ENCODE results near the gene REV3L. TPM values are rescaled to one million over a fixed set of nuclear protein-coding genes. Genes with fewer than 3 reads are reported as not detected.

REV3L gene
- total RNA-seq, 1 donor from 2014 or later, result 22.2 TPM

DNA sequence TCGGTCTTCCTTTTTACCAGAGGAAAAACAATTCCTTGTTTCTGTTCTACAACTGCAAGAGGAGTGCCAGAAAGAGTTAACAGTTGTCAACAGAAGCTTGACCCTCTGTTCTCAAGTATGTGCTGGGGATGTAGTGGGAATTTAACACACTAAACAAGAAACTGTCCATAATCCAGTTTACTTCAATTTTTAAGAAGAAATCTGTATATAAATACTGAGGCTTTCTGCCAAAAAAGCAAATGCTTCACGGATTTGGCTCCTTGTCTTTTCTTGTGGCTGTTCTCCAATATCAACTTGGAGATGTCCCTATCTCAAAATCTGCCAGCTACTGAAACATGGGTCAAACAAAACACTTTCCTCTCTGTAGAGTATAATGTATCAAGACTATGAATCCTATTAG lies 26.8 kb downstream of the REV3L start:
- Mint-ChIP-seq H3K4me3 (no peak overlapping the region), H3K27me3 (ENCODE audit: low read depth) (no peaks in the 10 kb centered on the region), H3K36me3 (ENCODE audit: low read depth) (peaks cover 31% of the 10 kb centered on the region), H3K4me1 (no peaks in the 10 kb centered on the region), H3K27ac (ENCODE audit: unreplicated experiment) (no peak overlapping the region), H3K9me3 (peaks cover 22% of the 10 kb centered on the region)
- DNase-seq (ENCODE audit: low read depth, low spot score), result no peak
- TF ChIP-seq, protein P1, sequence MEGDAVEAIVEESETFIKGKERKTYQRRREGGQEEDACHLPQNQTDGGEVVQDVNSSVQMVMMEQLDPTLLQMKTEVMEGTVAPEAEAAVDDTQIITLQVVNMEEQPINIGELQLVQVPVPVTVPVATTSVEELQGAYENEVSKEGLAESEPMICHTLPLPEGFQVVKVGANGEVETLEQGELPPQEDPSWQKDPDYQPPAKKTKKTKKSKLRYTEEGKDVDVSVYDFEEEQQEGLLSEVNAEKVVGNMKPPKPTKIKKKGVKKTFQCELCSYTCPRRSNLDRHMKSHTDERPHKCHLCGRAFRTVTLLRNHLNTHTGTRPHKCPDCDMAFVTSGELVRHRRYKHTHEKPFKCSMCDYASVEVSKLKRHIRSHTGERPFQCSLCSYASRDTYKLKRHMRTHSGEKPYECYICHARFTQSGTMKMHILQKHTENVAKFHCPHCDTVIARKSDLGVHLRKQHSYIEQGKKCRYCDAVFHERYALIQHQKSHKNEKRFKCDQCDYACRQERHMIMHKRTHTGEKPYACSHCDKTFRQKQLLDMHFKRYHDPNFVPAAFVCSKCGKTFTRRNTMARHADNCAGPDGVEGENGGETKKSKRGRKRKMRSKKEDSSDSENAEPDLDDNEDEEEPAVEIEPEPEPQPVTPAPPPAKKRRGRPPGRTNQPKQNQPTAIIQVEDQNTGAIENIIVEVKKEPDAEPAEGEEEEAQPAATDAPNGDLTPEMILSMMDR (conservative IDR thresholded peaks at IDR 0.05), result no peak

DNA sequence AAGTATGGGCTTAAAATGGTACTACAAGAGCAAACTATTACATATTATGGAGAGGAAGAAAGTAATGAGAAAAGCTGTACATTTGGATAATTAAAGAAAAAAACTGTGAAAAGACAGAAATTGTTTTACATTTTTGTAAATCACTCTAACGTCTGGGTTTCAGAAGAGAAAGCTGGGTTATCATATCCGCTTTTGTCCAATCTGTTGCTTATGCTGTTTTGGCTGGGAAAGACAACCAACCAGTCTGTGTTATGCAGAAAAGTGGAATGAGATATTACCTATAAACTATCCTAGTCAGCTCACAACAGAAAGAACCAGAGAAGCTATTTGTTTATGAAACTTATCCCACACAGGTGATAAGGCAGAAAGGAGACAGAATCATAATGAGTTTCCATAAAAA lies 32.4 kb downstream of the REV3L start:
- Mint-ChIP-seq H3K27ac (ENCODE audit: unreplicated experiment) (no peak overlapping the region), H3K36me3 (ENCODE audit: low read depth) (no peaks in the 10 kb centered on the region), H3K27me3 (ENCODE audit: low read depth) (no peaks in the 10 kb centered on the region), H3K9me3 (no peaks in the 10 kb centered on the region), H3K4me1 (peaks cover 4% of the 10 kb centered on the region), H3K4me3 (no peak overlapping the region)
- TF ChIP-seq, protein P1 (conservative IDR thresholded peaks at IDR 0.05), result no peak
- no peak for DNase-seq (ENCODE audit: low read depth, low spot score)

DNA sequence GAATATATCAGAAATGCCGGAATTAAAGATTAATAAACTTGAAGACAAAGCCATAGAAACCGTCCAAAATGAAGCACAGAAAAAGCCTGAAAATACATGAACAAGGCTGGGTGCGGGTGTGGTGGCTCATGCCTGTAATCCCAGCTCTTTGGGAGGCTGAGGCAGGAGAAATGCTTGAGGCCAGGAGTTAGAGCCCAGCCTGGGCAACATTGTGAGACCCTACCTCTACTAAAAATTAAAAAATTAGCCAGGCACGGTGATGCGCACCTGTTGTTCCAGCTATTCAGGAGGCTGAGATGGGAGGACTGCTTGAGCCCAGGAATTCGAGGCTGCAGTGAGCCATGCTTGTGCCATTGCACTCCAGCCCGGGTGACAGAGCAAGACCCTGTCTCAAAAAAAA lies 32.9 kb downstream of the REV3L start:
- H3K27ac Mint-ChIP-seq (ENCODE audit: unreplicated experiment), result no peak overlapping the region
- no peaks in the 10 kb centered on the region for H3K9me3 Mint-ChIP-seq
- H3K4me1 Mint-ChIP-seq, result peaks cover 6% of the 10 kb centered on the region
- no peaks in the 10 kb centered on the region for H3K27me3 Mint-ChIP-seq (ENCODE audit: low read depth)
- H3K36me3 Mint-ChIP-seq (ENCODE audit: low read depth), result no peaks in the 10 kb centered on the region
- no peak overlapping the region for H3K4me3 Mint-ChIP-seq
- no peak for DNase-seq (ENCODE audit: low read depth, low spot score)
- TF ChIP-seq, protein P1 (conservative IDR thresholded peaks at IDR 0.05), result no peak

DNA sequence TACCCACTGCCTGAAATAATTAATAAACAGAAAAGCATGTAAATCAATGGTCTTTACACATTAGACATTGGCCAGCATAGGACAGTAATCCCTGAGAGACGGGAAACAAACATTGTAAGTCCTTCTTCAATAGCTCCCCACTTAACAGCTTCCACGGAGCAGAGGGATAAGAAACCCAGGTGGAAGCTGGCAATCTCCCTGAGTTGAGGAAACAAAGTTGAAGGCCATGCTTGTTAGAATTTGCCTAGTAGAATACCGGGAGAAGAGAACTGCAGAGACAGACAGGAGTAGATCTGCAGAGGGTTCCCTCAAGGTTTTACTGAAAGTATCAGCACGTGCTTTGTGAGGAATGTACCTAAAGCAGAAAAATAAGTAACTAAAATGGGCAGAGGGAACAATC lies 33.9 kb downstream of the REV3L start:
- Mint-ChIP-seq H3K27ac (ENCODE audit: unreplicated experiment) (no peak overlapping the region), H3K4me1 (peaks cover 6% of the 10 kb centered on the region), H3K27me3 (ENCODE audit: low read depth) (no peaks in the 10 kb centered on the region), H3K9me3 (no peaks in the 10 kb centered on the region), H3K4me3 (no peak overlapping the region), H3K36me3 (ENCODE audit: low read depth) (no peaks in the 10 kb centered on the region)
- DNase-seq (ENCODE audit: low read depth, low spot score), result no peak
- TF ChIP-seq, protein P1 (conservative IDR thresholded peaks at IDR 0.05), result no peak

DNA sequence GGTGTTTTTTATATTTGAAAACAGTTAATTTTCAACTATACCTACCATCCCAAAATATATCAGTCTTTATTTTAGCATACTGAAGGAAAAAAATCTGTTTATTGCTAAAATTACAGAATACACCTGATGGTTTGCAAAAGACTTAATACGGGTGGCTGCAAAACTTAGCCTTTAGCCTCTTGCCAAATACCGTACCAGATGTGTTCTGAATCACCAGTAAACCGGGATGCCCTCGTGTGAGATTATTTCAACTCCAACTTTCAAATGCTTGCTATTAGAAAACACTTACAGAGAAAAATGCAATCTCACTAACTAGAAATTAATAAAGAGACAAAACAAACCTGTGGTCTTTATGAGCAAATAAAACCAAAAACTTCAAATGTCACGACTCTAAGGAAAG lies 36.0 kb downstream of the REV3L start:
- Mint-ChIP-seq H3K4me1 (peaks cover 6% of the 10 kb centered on the region), H3K27me3 (ENCODE audit: low read depth) (no peaks in the 10 kb centered on the region), H3K36me3 (ENCODE audit: low read depth) (no peaks in the 10 kb centered on the region), H3K27ac (ENCODE audit: unreplicated experiment) (no peak overlapping the region), H3K4me3 (no peak overlapping the region), H3K9me3 (no peaks in the 10 kb centered on the region)
- DNase-seq (ENCODE audit: low read depth, low spot score), result no peak
- TF ChIP-seq, protein P1 (conservative IDR thresholded peaks at IDR 0.05), result no peak

DNA sequence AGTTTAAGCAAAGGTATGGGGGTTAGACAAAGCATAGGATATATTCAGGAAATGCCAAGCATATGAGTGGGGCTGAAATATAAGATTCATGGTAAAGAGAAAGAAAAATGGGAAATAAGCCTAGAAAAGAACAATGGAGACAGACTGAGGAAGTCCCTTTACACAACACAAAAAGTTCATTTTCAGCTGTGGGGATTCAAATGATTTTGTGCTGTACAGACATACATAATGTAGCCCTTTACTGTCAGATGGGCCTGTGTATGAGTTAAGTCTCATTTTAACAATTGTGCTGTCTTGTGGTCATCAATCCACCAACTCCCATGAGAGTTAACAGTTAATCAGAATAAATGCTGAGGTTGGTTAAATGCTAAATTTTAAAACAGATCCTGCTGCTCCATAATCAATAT lies 37.2 kb downstream of the REV3L start:
- no peaks in the 10 kb centered on the region for H3K36me3 Mint-ChIP-seq (ENCODE audit: low read depth)
- no peaks in the 10 kb centered on the region for H3K27me3 Mint-ChIP-seq (ENCODE audit: low read depth)
- H3K9me3 Mint-ChIP-seq, result no peaks in the 10 kb centered on the region
- peaks cover 6% of the 10 kb centered on the region for H3K4me1 Mint-ChIP-seq
- H3K27ac Mint-ChIP-seq (ENCODE audit: unreplicated experiment), result no peak overlapping the region
- DNase-seq (ENCODE audit: low read depth, low spot score), result no peak
- TF ChIP-seq, protein P1 (conservative IDR thresholded peaks at IDR 0.05), result no peak
- H3K4me3 Mint-ChIP-seq, result no peak overlapping the region
